HepG2 (cell line): Measurements from ENCODE around the gene CEP131. TPM values are rescaled to one million over a fixed set of nuclear protein-coding genes. Genes with fewer than 3 reads are reported as not detected.

Source experiments
- ATAC-seq: fragments of 200-7000 bp; cut with Tn5 transposase; 3 replicates; pipeline ENCODE4 v1.9.1; 2020; ENCODE audit warnings: mild to moderate bottlenecking, moderate library complexity
- BruUV-seq: library from RNA; stranded (reverse); fragments of 400-500 nt; replicated peaks from 2 replicates; lab custom pipeline; 2021; lab: Mats Ljungman, UMichigan
- CTCF ChIA-PET: fragments of 300-600 bp; formaldehyde crosslinking; extraction: SDS; loops from one replicate; lab custom pipeline; 2021; ENCODE audit warnings: low total read pairs, inconsistent platforms, low intra/inter-chr PET ratio; lab: Yijun Ruan, JAX
- POLR2A ChIA-PET: fragments of 350-600 bp; sonication (Branson Sonifier 250); formaldehyde crosslinking; loops from one replicate; lab custom pipeline; 2020; ENCODE audit warnings: antibody characterized with exemption, inconsistent platforms; lab: Yijun Ruan, JAX
- DNase-seq: peaks from one replicate; pipeline ENCODE4 v3.0.0-alpha.2; 2015; ENCODE audit warnings: low spot score
- FAIRE-seq: peaks from 3 replicates; lab custom pipeline; 2011; peaks lifted over from hg19 to GRCh38; lab: Jason Lieb, UNC
- H2AFZ ChIP-seq: one replicate; pipeline ENCODE4 v1.6.1; 2011; ENCODE audit warnings: low read length, inconsistent platforms
- H3K27ac ChIP-seq: fragments of 300-600 bp; 3 replicates; pipeline ENCODE4 v1.8.0; 2011; ENCODE audit warnings: mixed run types, mild to moderate bottlenecking, mixed read lengths, low read length, inconsistent platforms; ENCODE audit not compliant: insufficient read depth; ENCODE audit errors: extremely low read length
- H3K27me3 ChIP-seq, 2 experiments: fragments of 200-600 bp in 1 of 2; 2 replicates in 1 of 2; 3 replicates in 1 of 2; pipeline versions ENCODE4 v1.6.0 to v1.8.0; 2011; ENCODE audit warnings: low read length in 2 of 2, mild to moderate bottlenecking in 2 of 2, moderate library complexity in 2 of 2, inconsistent platforms in 1 of 2; ENCODE audit not compliant: insufficient read depth in 2 of 2, control insufficient read depth in 1 of 2
- H3K36me3 ChIP-seq, 2 experiments: fragments of 200-600 bp in 1 of 2; replicated peaks in 1 of 2; 2 replicates in 1 of 2; 3 replicates in 1 of 2; pipeline versions ENCODE4 v1.5.1 to v1.8.0; 2011; ENCODE audit warnings: low read length in 2 of 2, inconsistent platforms in 1 of 2; ENCODE audit not compliant: insufficient read depth in 2 of 2, control insufficient read depth in 1 of 2
- H3K4me1 ChIP-seq: 2 replicates; pipeline ENCODE4 v1.5.1; 2012; ENCODE audit warnings: low read length, inconsistent platforms; ENCODE audit not compliant: insufficient read depth
- H3K4me2 ChIP-seq: 2 replicates; pipeline ENCODE4 v1.6.0; 2011; ENCODE audit warnings: low read depth, low read length, inconsistent platforms
- H3K4me3 ChIP-seq, 3 experiments: fragments of 200-600 bp in 1 of 3; sonication (generic), shearing (Covaris generic) in 1 of 3; replicated peaks in 1 of 3; 2 replicates each; pipeline ENCODE4 v1.5.1; 2011 to 2016; ENCODE audit warnings: low read length in 3 of 3, inconsistent platforms in 2 of 3, low read depth in 2 of 3, mild to moderate bottlenecking in 2 of 3, control low read depth in 1 of 3, mixed read lengths in 1 of 3; ENCODE audit not compliant: insufficient read depth in 1 of 3
- H3K79me2 ChIP-seq: one replicate; pipeline ENCODE4 v1.6.1; 2011; ENCODE audit warnings: low read length, inconsistent platforms; ENCODE audit not compliant: insufficient read depth
- H3K9ac ChIP-seq: 2 replicates; pipeline ENCODE4 v1.6.0; 2011; ENCODE audit warnings: mild to moderate bottlenecking, low read depth, low read length, inconsistent platforms; ENCODE audit not compliant: insufficient read depth
- H3K9me3 ChIP-seq: 2 replicates; pipeline ENCODE4 v1.5.1; 2012; ENCODE audit warnings: mild to moderate bottlenecking, low read length
- H4K20me1 ChIP-seq: 2 replicates; pipeline ENCODE4 v1.6.0; 2011; ENCODE audit warnings: inconsistent platforms, mild to moderate bottlenecking, low read length, moderate library complexity; ENCODE audit not compliant: insufficient read depth
- ARID3A ChIP-seq: IDR thresholded peaks from 2 replicates; pipeline ENCODE4 v1.6.1; 2012; ENCODE audit warnings: low read depth, low read length, improper control_type of control experiment
- CC2D1A ChIP-seq: sonication (generic); formaldehyde crosslinking; IDR thresholded peaks from 2 replicates; pipeline ENCODE4 v1.8.1; 2023; ENCODE audit warnings: mild to moderate bottlenecking, missing genetic modification reagents
- GATAD1 ChIP-seq: IDR thresholded peaks from 2 replicates; pipeline ENCODE4 v1.6.1; 2016; ENCODE audit warnings: missing genetic modification reagents, missing compliant biosample characterization
- PCBP2 ChIP-seq: fragments of 200-400 bp; formaldehyde crosslinking; optimal IDR thresholded peaks from 2 replicates; pipeline ENCODE3; 2018; ENCODE audit warnings: low read length, low read depth; ENCODE audit not compliant: poor library complexity, severe bottlenecking
- SSRP1 ChIP-seq: IDR thresholded peaks from 2 replicates; pipeline ENCODE4 v1.6.1; 2016; ENCODE audit warnings: control low read depth
- ZFAT ChIP-seq: sonication (generic); formaldehyde crosslinking; conservative IDR thresholded peaks from 2 replicates; pipeline ENCODE4 v1.8.1; 2023; ENCODE audit warnings: missing genetic modification reagents, inconsistent platforms
- ZMYM2 ChIP-seq: sonication (generic); formaldehyde crosslinking; IDR thresholded peaks from 2 replicates; pipeline ENCODE4 v1.8.0; 2022; ENCODE audit warnings: mild to moderate bottlenecking, missing genetic modification reagents
- WGBS: methylation state at CpG from one replicate; pipeline ENCODE4 v1.1.6; 2017; ENCODE audit warnings: low lambda C conversion rate; 5-methylcytosine and 5-hydroxymethylcytosine counted together
- in situ Hi-C: cut with HindIII; loops from 2 replicates; pipeline ENCODE4 v1.10.0; 2017; ENCODE audit warnings: low pct_unique_long_range_greater_than_20kb; ENCODE audit not compliant: extremely low pct_ligation_motif_present
- intact Hi-C: fragments of 100-400 bp; cut with micrococcal nuclease; formaldehyde crosslinking; loops from one replicate; pipeline ENCODE4 v1.10.0; 2022; ENCODE audit not compliant: unreplicated experiment
- polyA plus RNA-seq, 8 experiments: library from polyadenylated mRNA; depleted of rRNA in 3 of 8; stranded (reverse) in 7 of 8; unstranded in 1 of 8; fragments of >200 nt; fragmentation: Illumina TruSeq in 4 of 8; extraction: Trizol in 4 of 8; gene quantifications; 2 replicates each; pipeline versions ENCODE4 v1.2.1 to v1.2.3, GENCODE V29; 2011 to 2016; ENCODE audit warnings: low read depth in 4 of 8, missing spikeins in 1 of 8, mixed read lengths in 1 of 8; ENCODE audit not compliant: insufficient read depth in 1 of 8
- total RNA-seq, 5 experiments: library from RNA; depleted of rRNA; stranded (reverse); fragments of >200 nt; fragmentation: Illumina TruSeq; extraction: Trizol; gene quantifications; 2 replicates each; pipeline ENCODE4 v1.2.3, GENCODE V29; 2016; ENCODE audit warnings: low read depth in 1 of 5

Gene CEP131
- total and polyA plus RNA-seq, 2 of the 13 experiments (the other 11 are each of a cell fraction or from before 2014, with no cell fraction given): 5.0 to 16.8 TPM

GRCh38 chr17:81156866-81157805, 65.6 kb downstream of the CEP131 start:
- Histone ChIP-seq H3K9ac (no peak overlapping the region), H3K79me2 (no peaks in the 10 kb centered on the region), H3K4me2 (no peak overlapping the region), H3K36me3 (no peaks in the 10 kb centered on the region), H3K27ac (no peak overlapping the region), H3K27me3 (no peaks in the 10 kb centered on the region), H2AFZ (no peak overlapping the region), H4K20me1 (no peaks in the 10 kb centered on the region), H3K4me3 (no peak overlapping the region), H3K4me1 (no peaks in the 10 kb centered on the region), H3K9me3 (no peaks in the 10 kb centered on the region)
- 81% methylated on average over 36 of the region's 38 CpGs for WGBS
- no peak for FAIRE-seq
- intact Hi-C loops: no loop called here
- in situ Hi-C loops: no loop called here
- CTCF ChIA-PET: no interaction called here
- no peak for ATAC-seq
- TF ChIP-seq ARID3A (no peak), PCBP2 (no peak), ZMYM2 (CRISPR knock-in tag) (no peak), ZFAT (no peak), GATAD1 (no peak), CC2D1A (CRISPR knock-in tag) (no peak), SSRP1 (CRISPR knock-in tag) (no peak)
- POLR2A ChIA-PET: no interaction called here
- no TSS peak for BruUV-seq
- DNase-seq: no peak
